Adrenal gland (tissue), 12 donors: ENCODE data around the gene GET3. TPM values are rescaled to one million over a fixed set of nuclear protein-coding genes. Genes with fewer than 3 reads are reported as not detected.
"Not testable (repeated sequence)": the region's sequence is repeated elsewhere in the genome, so short reads cannot be mapped to it uniquely, and the experiment has no call there.

ENCODE experiments used
- DNase-seq, 7 donors: peaks; one replicate each; pipeline ENCODE4 v3.0.0-alpha.2; 2019 to 2020
- H3K27ac ChIP-seq, 5 donors: fragments of 200-600 bp; sonication (generic) in 4 of 5; 1 replicate in 3 of 5; 2 replicates in 2 of 5; pipeline versions ENCODE4 v1.5.1 to v1.8.0; 2016 to 2020; ENCODE audit warnings: mild to moderate bottlenecking in 1 of 5
- H3K27me3 ChIP-seq: fragments of 200-600 bp; 2 replicates; pipeline ENCODE4 v1.8.0; 2021
- H3K36me3 ChIP-seq, 2 donors: fragments of 200-600 bp; replicated peaks in 1 of 2; 1 replicate in 1 of 2; 2 replicates in 1 of 2; pipeline versions ENCODE4 v1.5.1 to v1.8.0; 2018 to 2022
- H3K4me1 ChIP-seq, 2 donors: fragments of 200-600 bp; replicated peaks in 1 of 2; 1 replicate in 1 of 2; 2 replicates in 1 of 2; pipeline versions ENCODE4 v1.5.1 to v1.8.0; 2018 to 2021
- H3K4me3 ChIP-seq, 4 donors: fragments of 200-600 bp; sonication (generic) in 3 of 4; one replicate each; pipeline ENCODE4 v1.5.1; 2016 to 2018
- H3K9me3 ChIP-seq, 3 donors: fragments of 200-600 bp; sonication (generic) in 1 of 3; replicated peaks in 1 of 3; 1 replicate in 2 of 3; 2 replicates in 1 of 3; pipeline versions ENCODE4 v1.5.1 to v1.8.0; 2016 to 2021
- POLR2A ChIP-seq, 2 donors: fragments of 450-650 bp; IDR thresholded peaks; one replicate each; pipeline ENCODE4 v1.6.1; 2017; ENCODE audit warnings: antibody characterized with exemption in 2 of 2, mild to moderate bottlenecking in 2 of 2, moderate library complexity in 1 of 2
- WGBS, 4 donors: extraction: QIAGEN DNeasy Blood & Tissue Kit in 2 of 4; methylation state at CpG; one replicate each; pipeline versions ENCODE4 v1.1.5 to v1.1.7; 2013 to 2017; 5-methylcytosine and 5-hydroxymethylcytosine counted together
- intact Hi-C, 2 donors: fragments of 100-400 bp; cut with DNase I; formaldehyde crosslinking; loops; one replicate each; pipeline versions ENCODE4 v1.14.1 to v1.15.0; 2022 to 2023
- microRNA-seq, 3 donors: library from miRNA; unstranded; fragments of <30 nt; microRNA quantifications; one replicate each; pipeline ENCODE4, GENCODE V29; 2017 to 2020
- polyA plus RNA-seq, 3 donors: library from polyadenylated mRNA; stranded (reverse); fragments of 200-250 nt in 2 of 3; fragments of 350-450 nt in 1 of 3; fragmentation: Illumina TruSeq in 1 of 3; extraction: RNeasy Lipid Tissue Mini Kit (QIAGEN cat#74804) in 1 of 3; gene quantifications; one replicate each; pipeline ENCODE4 v1.2.3, GENCODE V29; 2013 to 2014
- small RNA-seq, 2 donors: library from RNA; depleted of rRNA; stranded (forward); fragments of <200 nt; gene quantifications; one replicate each; pipeline ENCODE3, GENCODE V24; 2016
- total RNA-seq, 9 donors: library from RNA; depleted of rRNA in 4 of 9; stranded (reverse); fragments of >200 nt in 4 of 9; fragments of 120-200 nt in 1 of 9; fragmentation: NEBNext Ultra II Directional in 1 of 9; extraction: Animal tissue kit (Norgen Biotek cat#: 25700) in 1 of 9; gene quantifications; one replicate each; pipeline versions ENCODE4 v1.1.0 to v1.2.4, GENCODE V29; 2013 to 2023
- TF ChIP-seq, protein P1 (sequence below), 6 experiments: fragments of 450-650 bp in 4 of 6; fragments of 200-600 bp in 2 of 6; sonication (generic) in 1 of 6; IDR thresholded peaks; 1 replicate in 5 of 6; 2 replicates in 1 of 6; pipeline versions ENCODE4 v1.5.1 to v1.8.0; 2016 to 2021; ENCODE audit warnings: antibody characterized with exemption in 6 of 6, mild to moderate bottlenecking in 2 of 6, moderate library complexity in 1 of 6
- donor health status: healthy with polysubstance abuse.
- donor health status: Bipolar disorder and iron deficiency.
- donor health status: DM: yes; HTN: yes; CAD: no.
- donor health status: DM: no; HTN: no; CAD: no.
- donor health status: DM: no; HTN: no; CAD: no.
- donor health status: DM: yes; HTN: yes; CAD: no.

The GET3 gene
- total and polyA plus RNA-seq, 12 donors = 50.3 to 97.7 (median 81.8) TPM

GRCh38 chr19:12794971-12795381 is 57.7 kb downstream of the GET3 start:
- Histone ChIP-seq H3K27ac (peak overlapping the region in 3 of 5 donors; percentile 98 to 99 (median 99)), H3K36me3 (peaks cover 0 to 23% of the 10 kb centered on the region in 2 donors), H3K9me3 (no peaks in the 10 kb centered on the region), H3K27me3 (no peaks in the 10 kb centered on the region), H3K4me1 (peaks cover 13 to 27% of the 10 kb centered on the region in 2 donors), H3K4me3 (no peak overlapping the region)
- DNase-seq = peak in 2 of 7 donors; percentile 44 to 78
- peak; percentile 5 to 60 for TF ChIP-seq POLR2A (IDR thresholded peaks at IDR 0.05)
- TF ChIP-seq, protein P1, sequence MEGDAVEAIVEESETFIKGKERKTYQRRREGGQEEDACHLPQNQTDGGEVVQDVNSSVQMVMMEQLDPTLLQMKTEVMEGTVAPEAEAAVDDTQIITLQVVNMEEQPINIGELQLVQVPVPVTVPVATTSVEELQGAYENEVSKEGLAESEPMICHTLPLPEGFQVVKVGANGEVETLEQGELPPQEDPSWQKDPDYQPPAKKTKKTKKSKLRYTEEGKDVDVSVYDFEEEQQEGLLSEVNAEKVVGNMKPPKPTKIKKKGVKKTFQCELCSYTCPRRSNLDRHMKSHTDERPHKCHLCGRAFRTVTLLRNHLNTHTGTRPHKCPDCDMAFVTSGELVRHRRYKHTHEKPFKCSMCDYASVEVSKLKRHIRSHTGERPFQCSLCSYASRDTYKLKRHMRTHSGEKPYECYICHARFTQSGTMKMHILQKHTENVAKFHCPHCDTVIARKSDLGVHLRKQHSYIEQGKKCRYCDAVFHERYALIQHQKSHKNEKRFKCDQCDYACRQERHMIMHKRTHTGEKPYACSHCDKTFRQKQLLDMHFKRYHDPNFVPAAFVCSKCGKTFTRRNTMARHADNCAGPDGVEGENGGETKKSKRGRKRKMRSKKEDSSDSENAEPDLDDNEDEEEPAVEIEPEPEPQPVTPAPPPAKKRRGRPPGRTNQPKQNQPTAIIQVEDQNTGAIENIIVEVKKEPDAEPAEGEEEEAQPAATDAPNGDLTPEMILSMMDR (IDR thresholded peaks at IDR 0.05) = no peak
- intact Hi-C loops = loop anchor here in 1 of 2 donors (2.0 to 5.0 kb wide), 2 partner anchors 16 to 33 kb away; no protein-coding TSS in a partner anchor
- WGBS, 4 donors = 67 to 75% (median 71%) methylated on average over 9 of the region's 9 CpGs

DNA sequence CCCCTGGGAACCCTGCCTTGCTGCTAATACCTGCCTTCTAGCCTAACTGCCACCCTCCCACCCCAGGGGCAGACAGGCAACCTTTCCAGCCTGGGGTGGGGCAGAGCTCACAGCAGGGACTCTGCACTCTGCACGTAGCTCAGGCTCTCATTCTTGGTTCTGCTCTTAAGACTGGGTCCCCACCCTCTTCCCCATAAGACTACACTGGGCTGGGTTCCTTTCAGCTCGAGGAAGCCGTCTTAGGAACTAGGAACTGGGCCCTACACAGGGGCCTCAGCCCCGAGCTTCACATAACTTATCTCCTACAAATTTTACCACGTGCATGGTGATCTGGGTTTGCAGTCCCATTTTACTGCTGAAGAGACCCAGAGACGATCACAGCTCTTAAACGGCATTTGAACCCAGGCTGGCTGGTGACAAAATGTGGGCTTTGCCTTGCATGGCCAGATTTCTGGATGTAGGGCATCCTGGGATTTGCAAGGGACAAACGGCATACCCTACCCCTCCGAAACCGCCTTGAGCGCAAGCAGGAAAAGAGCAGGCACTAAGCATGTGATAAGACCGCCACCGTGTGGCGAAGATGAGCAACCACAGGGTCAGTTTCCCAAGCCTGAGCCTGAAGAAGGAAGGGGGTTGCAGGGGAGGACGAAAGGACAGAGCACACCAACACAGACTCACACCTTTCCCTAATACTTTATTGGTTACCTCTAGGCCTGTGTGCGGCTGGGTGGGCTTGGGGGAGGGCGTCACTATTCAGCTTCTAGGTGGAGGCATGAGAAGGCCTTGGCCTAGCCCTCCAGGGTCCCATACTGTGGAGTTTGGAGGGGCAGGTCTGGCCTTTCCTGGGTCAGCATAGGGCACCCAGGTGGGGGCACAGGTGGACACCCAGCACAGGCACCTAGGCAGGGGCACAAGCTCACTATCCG is 59.1 kb downstream of the GET3 start:
- H3K4me3 ChIP-seq = no peak overlapping the region

DNA sequence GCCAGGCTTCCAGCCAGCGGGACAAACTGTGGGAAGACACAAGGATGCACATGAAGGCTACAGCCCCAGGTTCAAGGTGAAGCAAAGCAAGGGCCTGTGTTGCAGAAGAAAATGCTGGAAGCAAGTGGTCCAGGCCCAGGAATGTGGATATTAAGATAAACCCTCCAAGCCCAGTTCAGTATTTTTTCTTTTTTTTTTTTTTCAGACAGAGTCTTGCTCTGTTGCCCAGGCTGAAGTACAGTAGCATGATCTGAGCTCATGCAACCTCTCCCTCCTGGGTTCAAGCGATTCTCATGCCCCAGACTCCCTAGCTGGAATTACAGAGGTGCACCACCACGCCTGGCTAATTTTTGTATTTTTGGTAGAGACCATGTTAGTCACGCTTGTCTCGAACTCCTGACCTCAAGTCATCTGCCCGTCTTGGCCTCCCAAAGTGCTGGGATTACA is 59.9 kb downstream of the GET3 start:
- H3K27me3 ChIP-seq = no peaks in the 10 kb centered on the region
- H3K27ac ChIP-seq = peak overlapping the region in 2 of 5 donors; percentile 9 to 75
- intact Hi-C loops = loop anchor here (2.0 to 5.0 kb wide), 2 partner anchors 20 to 35 kb away; no protein-coding TSS in a partner anchor
- WGBS, 4 donors = 79 to 85% (median 83%) methylated on average over 6 of the region's 6 CpGs
- peaks cover 5 to 33% of the 10 kb centered on the region in 2 donors for H3K4me1 ChIP-seq
- H3K36me3 ChIP-seq = peaks cover 0 to 30% of the 10 kb centered on the region in 2 donors
- H3K9me3 ChIP-seq = no peaks in the 10 kb centered on the region
- TF ChIP-seq, protein P1 (IDR thresholded peaks at IDR 0.05) = no peak
- no peak for TF ChIP-seq POLR2A (IDR thresholded peaks at IDR 0.05)
- no peak overlapping the region for H3K4me3 ChIP-seq
- DNase-seq = peak in 2 of 7 donors; percentile 31 to 54

More for the DNA sequence above, 59.1 kb downstream of the GET3 start:
- H3K4me1 ChIP-seq = peaks cover 5 to 30% of the 10 kb centered on the region in 2 donors
- DNase-seq = peak; percentile 77 to 91 (median 84)
- peaks cover 0 to 30% of the 10 kb centered on the region in 2 donors for H3K36me3 ChIP-seq
- TF ChIP-seq, protein P1 (IDR thresholded peaks at IDR 0.05) = peak; percentile 85 to 99 (median 96)
- peak; percentile 25 to 32 for TF ChIP-seq POLR2A (IDR thresholded peaks at IDR 0.05)
- no peaks in the 10 kb centered on the region for H3K27me3 ChIP-seq
- peak overlapping the region in 4 of 5 donors; percentile 9 to 75 (median 47) for H3K27ac ChIP-seq
- H3K9me3 ChIP-seq = no peaks in the 10 kb centered on the region
- intact Hi-C loops = loop anchor here (2.0 to 5.0 kb wide), 2 partner anchors 20 to 34 kb away; no protein-coding TSS in a partner anchor
- 6 to 7% (median 6%) methylated on average over 16 to 18 of the region's 18 CpGs for WGBS, 4 donors

DNA sequence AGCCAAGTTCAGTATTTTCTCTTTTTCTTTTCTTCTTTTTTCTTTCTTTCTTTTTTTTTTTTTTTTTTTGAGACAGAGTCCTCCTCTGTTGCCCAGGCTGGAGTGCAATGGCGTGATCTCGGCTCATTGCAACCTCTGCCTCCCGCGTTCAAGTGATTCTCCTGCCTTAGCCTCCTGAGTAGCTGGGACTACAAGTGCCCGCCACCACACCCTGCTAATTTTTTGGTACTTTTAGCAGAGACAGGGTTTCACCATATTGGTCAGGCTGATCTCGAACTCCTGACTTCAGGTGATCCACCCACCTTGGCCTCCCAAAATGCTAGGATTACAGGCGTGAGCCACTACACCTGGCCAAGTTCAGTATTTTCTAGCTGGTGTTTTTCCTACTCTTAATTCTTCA is 60.3 kb downstream of the GET3 start:
- not testable (repeated sequence) for H3K27ac ChIP-seq, H3K4me3 ChIP-seq, H3K27me3 ChIP-seq, H3K9me3 ChIP-seq
- Histone ChIP-seq H3K36me3 (peaks cover 0 to 30% of the 10 kb centered on the region in 2 donors), H3K4me1 (peaks cover 8 to 38% of the 10 kb centered on the region in 2 donors)
- 95 to 96% (median 95%) methylated on average over 7 of the region's 7 CpGs for WGBS, 4 donors
- peak in 1 of 2 donors; percentile 3 for TF ChIP-seq POLR2A (IDR thresholded peaks at IDR 0.05)
- peak in 1 of 7 donors; percentile 25 for DNase-seq
- intact Hi-C loops = loop anchor here (2.0 to 5.0 kb wide), 2 partner anchors 21 to 35 kb away; no protein-coding TSS in a partner anchor

Small RNA genes lying within 50 kb of the gene (microRNA-seq; reads per million reads assigned to microRNA genes)
- 0 reads per million in 3 donors for gene MIR5684

Small RNA genes lying within 50 kb of the gene (small RNA-seq; reads per million reads assigned to genes)
- 0 reads per million in 2 donors for gene MIR5684
- 22.6 to 30.7 reads per million in 2 donors for gene SNORD41

Other genes with a start within 250 kb of the GET3 start
- 10 to 100 TPM in 3 of 9 donors, 1 to 10 TPM in 6; 3.4 to 10.5 (median 9.8) TPM for gene ZNF564, start 186.0 kb upstream of the GET3 start, total RNA-seq
- 10 to 100 TPM in 1 of 3 donors, 1 to 10 TPM in 2; 4.3 to 12.5 (median 7.8) TPM for gene ZNF564, start 186.0 kb upstream of the GET3 start, polyA plus RNA-seq
- gene ZNF490, start 126.7 kb upstream of the GET3 start, total RNA-seq = 10 to 100 TPM in 2 of 9 donors, 1 to 10 TPM in 7; 5.3 to 10.9 (median 6.8) TPM
- gene ZNF490, start 126.7 kb upstream of the GET3 start, polyA plus RNA-seq = 1 to 10 TPM in 1 of 3 donors, under 1 TPM in 2; 0.34 to 2.6 (median 0.97) TPM
- gene ZNF791, start 126.6 kb upstream of the GET3 start, total RNA-seq = 10 to 100 TPM in 7 of 9 donors, 1 to 10 TPM in 2; 6.9 to 33.4 (median 17.7) TPM
- 10 to 100 TPM in 1 of 3 donors, 1 to 10 TPM in 2; 6.0 to 21.9 (median 7.3) TPM for gene ZNF791, start 126.6 kb upstream of the GET3 start, polyA plus RNA-seq
- 100 to 1,000 TPM in 6 of 9 donors, 10 to 100 TPM in 3; 25.0 to 131 (median 111) TPM for gene MAN2B1, start 70.8 kb upstream of the GET3 start, total RNA-seq
- 100 to 1,000 TPM in 2 of 3 donors, 10 to 100 TPM in 1; 19.5 to 194 (median 152) TPM for gene MAN2B1, start 70.8 kb upstream of the GET3 start, polyA plus RNA-seq
- gene WDR83, start 70.7 kb upstream of the GET3 start, total RNA-seq = 10 to 100 TPM; 10.6 to 20.5 (median 13.9) TPM
- 10 to 100 TPM in 2 of 3 donors, 1 to 10 TPM in 1; 3.9 to 68.5 (median 56.1) TPM for gene WDR83, start 70.7 kb upstream of the GET3 start, polyA plus RNA-seq
- gene DHPS, start 55.6 kb upstream of the GET3 start, total RNA-seq = 100 to 1,000 TPM in 5 of 9 donors, 10 to 100 TPM in 4; 80.4 to 197 (median 121) TPM
- 100 to 1,000 TPM in 2 of 3 donors, 10 to 100 TPM in 1; 64.5 to 166 (median 137) TPM for gene DHPS, start 55.6 kb upstream of the GET3 start, polyA plus RNA-seq
- gene GNG14, start 49.5 kb upstream of the GET3 start, total RNA-seq = not detected
- gene GNG14, start 49.5 kb upstream of the GET3 start, polyA plus RNA-seq = not detected
- gene FBXW9, start 40.9 kb upstream of the GET3 start, total RNA-seq = 10 to 100 TPM in 5 of 9 donors, 1 to 10 TPM in 4; 6.9 to 14.7 (median 11.1) TPM
- gene FBXW9, start 40.9 kb upstream of the GET3 start, polyA plus RNA-seq = 1 to 10 TPM; 2.1 to 6.8 (median 6.4) TPM
- 100 to 1,000 TPM in 2 of 9 donors, 10 to 100 TPM in 7; 24.5 to 104 (median 78.0) TPM for gene TNPO2, start 13.6 kb upstream of the GET3 start, total RNA-seq
- gene TNPO2, start 13.6 kb upstream of the GET3 start, polyA plus RNA-seq = 10 to 100 TPM; 43.4 to 99.2 (median 58.4) TPM
- 100 to 1,000 TPM; 125 to 423 (median 195) TPM for gene TRIR, start 2.8 kb upstream of the GET3 start, total RNA-seq
- 100 to 1,000 TPM; 162 to 405 (median 338) TPM for gene TRIR, start 2.8 kb upstream of the GET3 start, polyA plus RNA-seq
- gene BEST2, start 14.3 kb downstream of the GET3 start, total RNA-seq = not detected
- gene BEST2, start 14.3 kb downstream of the GET3 start, polyA plus RNA-seq = not detected
- gene HOOK2, start 38.1 kb downstream of the GET3 start, total RNA-seq = 10 to 100 TPM; 10.2 to 38.3 (median 25.5) TPM
- 10 to 100 TPM in 2 of 3 donors, 1 to 10 TPM in 1; 6.3 to 99.7 (median 69.3) TPM for gene HOOK2, start 38.1 kb downstream of the GET3 start, polyA plus RNA-seq
- 100 to 1,000 TPM in 8 of 9 donors, 10 to 100 TPM in 1; 46.9 to 594 (median 351) TPM for gene JUNB, start 54.0 kb downstream of the GET3 start, total RNA-seq
- 100 to 1,000 TPM in 2 of 3 donors, 1 to 10 TPM in 1; 4.2 to 291 (median 104) TPM for gene JUNB, start 54.0 kb downstream of the GET3 start, polyA plus RNA-seq
- gene PRDX2, start 64.3 kb downstream of the GET3 start, total RNA-seq = 1,000 to 10,000 TPM in 3 of 9 donors, 100 to 1,000 TPM in 6; 597 to 1,660 (median 849) TPM
- 100 to 1,000 TPM; 146 to 957 (median 364) TPM for gene PRDX2, start 64.3 kb downstream of the GET3 start, polyA plus RNA-seq
- 1 to 10 TPM in 5 of 9 donors, not detected in 4; 1.8 to 8.6 (median 4.7) TPM for gene THSD8, start 64.6 kb downstream of the GET3 start, total RNA-seq
- 1 to 10 TPM; 3.5 to 5.6 (median 4.4) TPM for gene THSD8, start 64.6 kb downstream of the GET3 start, polyA plus RNA-seq
- 10 to 100 TPM in 1 of 9 donors, 1 to 10 TPM in 8; 2.8 to 11.5 (median 6.6) TPM for gene RNASEH2A, start 69.1 kb downstream of the GET3 start, total RNA-seq
- gene RNASEH2A, start 69.1 kb downstream of the GET3 start, polyA plus RNA-seq = 1 to 10 TPM; 1.8 to 4.3 (median 3.4) TPM
- 1 to 10 TPM in 3 of 9 donors, under 1 TPM in 1, not detected in 5; 0.23 to 5.2 (median 2.9) TPM for gene RTBDN, start 97.1 kb downstream of the GET3 start, total RNA-seq
- gene RTBDN, start 97.1 kb downstream of the GET3 start, polyA plus RNA-seq = 10 to 100 TPM in 1 of 3 donors, 1 to 10 TPM in 2; 2.0 to 16.4 (median 4.5) TPM
- gene MAST1, start 101.0 kb downstream of the GET3 start, total RNA-seq = 1 to 10 TPM in 8 of 9 donors, under 1 TPM in 1; 0.72 to 6.9 (median 3.0) TPM
- gene MAST1, start 101.0 kb downstream of the GET3 start, polyA plus RNA-seq = 10 to 100 TPM in 1 of 3 donors, 1 to 10 TPM in 2; 1.3 to 29.6 (median 4.7) TPM
- gene DNASE2, start 144.0 kb downstream of the GET3 start, total RNA-seq = 10 to 100 TPM in 8 of 9 donors, 1 to 10 TPM in 1; 3.3 to 83.4 (median 53.8) TPM
- 10 to 100 TPM; 13.6 to 22.2 (median 17.9) TPM for gene DNASE2, start 144.0 kb downstream of the GET3 start, polyA plus RNA-seq
- under 1 TPM in 2 of 9 donors, not detected in 7; 0.23 to 0.83 TPM for gene KLF1, start 149.7 kb downstream of the GET3 start, total RNA-seq
- under 1 TPM in 1 of 3 donors, not detected in 2; 0.24 TPM for gene KLF1, start 149.7 kb downstream of the GET3 start, polyA plus RNA-seq
- 10 to 100 TPM; 23.7 to 78.4 (median 35.3) TPM for gene GCDH, start 153.7 kb downstream of the GET3 start, total RNA-seq
- 10 to 100 TPM; 16.2 to 26.9 (median 22.5) TPM for gene GCDH, start 153.7 kb downstream of the GET3 start, polyA plus RNA-seq
- gene SYCE2, start 181.8 kb downstream of the GET3 start, total RNA-seq = under 1 TPM in 2 of 9 donors, not detected in 7; 0.78 to 0.91 TPM
- under 1 TPM; 0.16 to 0.24 (median 0.20) TPM for gene SYCE2, start 181.8 kb downstream of the GET3 start, polyA plus RNA-seq
- 100 to 1,000 TPM in 1 of 9 donors, 10 to 100 TPM in 8; 40.6 to 102 (median 55.0) TPM for gene FARSA, start 196.2 kb downstream of the GET3 start, total RNA-seq
- 10 to 100 TPM; 33.5 to 62.1 (median 36.0) TPM for gene FARSA, start 196.2 kb downstream of the GET3 start, polyA plus RNA-seq
- gene CALR, start 201.1 kb downstream of the GET3 start, total RNA-seq = 1,000 to 10,000 TPM in 2 of 9 donors, 100 to 1,000 TPM in 7; 271 to 1,489 (median 656) TPM
- gene CALR, start 201.1 kb downstream of the GET3 start, polyA plus RNA-seq = 1,000 to 10,000 TPM in 1 of 3 donors, 100 to 1,000 TPM in 2; 224 to 1,230 (median 336) TPM
- gene RAD23A, start 208.4 kb downstream of the GET3 start, total RNA-seq = 100 to 1,000 TPM in 6 of 9 donors, 10 to 100 TPM in 3; 66.5 to 146 (median 111) TPM
- 100 to 1,000 TPM; 112 to 240 (median 206) TPM for gene RAD23A, start 208.4 kb downstream of the GET3 start, polyA plus RNA-seq
- 100 to 1,000 TPM in 1 of 9 donors, 10 to 100 TPM in 8; 26.1 to 101 (median 48.5) TPM for gene GADD45GIP1, start 219.7 kb downstream of the GET3 start, total RNA-seq
- gene GADD45GIP1, start 219.7 kb downstream of the GET3 start, polyA plus RNA-seq = 100 to 1,000 TPM in 2 of 3 donors, 10 to 100 TPM in 1; 16.5 to 213 (median 183) TPM
- gene DAND5, start 232.1 kb downstream of the GET3 start, total RNA-seq = 1 to 10 TPM in 5 of 9 donors, under 1 TPM in 4; 0.35 to 2.3 (median 1.1) TPM
- gene DAND5, start 232.1 kb downstream of the GET3 start, polyA plus RNA-seq = under 1 TPM; 0.27 to 0.34 (median 0.32) TPM